ENCODE measurements around the gene TRPC5OS.

GRCh38 chrX:111880735-111881134 lies 4.8 kb downstream of the TRPC5OS start:
- TF ChIP-seq CTCF (IDR thresholded peaks at IDR 0.05) (no peak), POLR2A (IDR thresholded peaks at IDR 0.05) (no peak)
